ENCODE measurements around the gene GUCY1A1. TPM values are rescaled to one million over a fixed set of nuclear protein-coding genes. Genes with fewer than 3 reads are reported as not detected.

GUCY1A1 gene
- polyA plus RNA-seq, 3 donors = 69.3 to 90.2 (median 88.3) TPM

DNA sequence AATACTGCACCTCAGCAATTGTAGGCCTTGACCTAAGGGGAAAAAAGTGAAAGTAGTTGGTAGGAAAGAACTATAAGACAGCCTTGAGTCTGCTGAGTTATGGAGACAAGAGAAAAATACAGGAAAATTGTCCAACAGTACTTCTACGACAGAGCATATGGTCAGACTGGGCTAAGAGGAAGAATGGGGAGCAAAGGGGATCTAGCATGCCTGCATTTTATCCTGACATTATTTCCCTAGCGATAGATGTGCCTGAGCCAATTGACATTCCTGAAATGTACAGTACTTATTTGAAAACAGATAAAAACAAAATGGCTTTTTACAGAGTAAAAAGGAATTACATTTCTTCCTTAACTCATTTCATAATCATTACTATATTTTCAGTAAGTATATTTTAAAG, 22.2 kb downstream of the GUCY1A1 start:
- DNase-seq (ENCODE audit: low read depth in 3 of 3, low spot score in 2 of 3) = no peak

DNA sequence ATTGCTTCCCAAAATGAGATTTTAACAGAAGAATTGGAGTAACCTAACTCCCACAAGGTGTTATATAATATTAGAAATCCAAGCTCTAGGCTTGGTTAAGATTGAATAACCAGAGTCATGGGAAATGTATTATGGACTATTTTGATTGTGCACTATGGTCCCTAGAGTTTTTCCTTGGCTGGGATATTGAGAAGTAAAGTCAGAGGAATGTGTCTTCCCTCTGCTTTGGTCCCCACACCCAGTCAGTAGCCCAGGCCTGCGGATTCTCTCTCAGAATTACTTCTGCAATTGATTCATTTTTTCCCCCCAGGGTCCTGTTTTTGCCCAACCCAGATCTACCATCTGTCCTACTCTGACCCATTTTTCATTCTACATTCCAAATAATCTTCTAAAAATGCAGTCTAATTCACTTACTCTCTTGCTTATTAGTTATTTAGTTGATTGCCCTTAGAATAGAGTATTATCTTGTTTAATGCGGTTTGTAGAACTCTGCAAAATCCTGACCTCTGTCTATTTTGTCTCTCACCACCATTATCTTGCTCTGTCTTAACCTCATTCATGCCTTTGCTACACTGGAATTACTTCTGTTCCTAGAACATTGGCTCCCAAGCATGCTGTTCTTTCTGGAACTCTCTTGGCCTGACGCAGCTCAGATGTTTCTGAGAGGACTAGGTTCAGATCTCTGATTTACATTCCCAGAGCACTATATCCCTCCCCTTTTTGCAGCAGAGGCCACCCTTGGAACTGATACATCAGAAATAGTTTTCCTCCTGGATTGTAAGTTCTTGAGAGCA, 23.6 kb downstream of the GUCY1A1 start:
- DNase-seq (ENCODE audit: low read depth in 3 of 3, low spot score in 2 of 3) = no peak

DNA sequence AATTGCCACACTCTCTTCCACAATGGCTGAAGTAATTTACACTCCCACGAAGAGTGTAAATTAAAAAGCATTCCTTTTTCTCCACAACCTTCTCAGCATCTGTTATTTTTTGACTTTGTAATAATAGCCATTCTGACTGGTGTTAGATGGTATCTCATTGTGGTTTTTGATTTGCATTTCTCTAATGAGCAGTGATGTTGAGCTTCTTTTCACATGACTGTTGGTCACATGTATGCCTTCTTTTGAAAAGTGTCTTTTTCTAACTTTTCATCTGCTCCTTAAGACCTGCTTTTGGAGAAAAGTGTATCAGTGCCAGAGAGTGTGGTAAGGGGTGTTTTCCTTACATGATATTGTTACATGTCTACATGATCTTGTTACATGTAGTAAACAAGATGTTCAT, 25.7 kb downstream of the GUCY1A1 start:
- no peak for DNase-seq (ENCODE audit: low read depth in 3 of 3, low spot score in 2 of 3)

DNA sequence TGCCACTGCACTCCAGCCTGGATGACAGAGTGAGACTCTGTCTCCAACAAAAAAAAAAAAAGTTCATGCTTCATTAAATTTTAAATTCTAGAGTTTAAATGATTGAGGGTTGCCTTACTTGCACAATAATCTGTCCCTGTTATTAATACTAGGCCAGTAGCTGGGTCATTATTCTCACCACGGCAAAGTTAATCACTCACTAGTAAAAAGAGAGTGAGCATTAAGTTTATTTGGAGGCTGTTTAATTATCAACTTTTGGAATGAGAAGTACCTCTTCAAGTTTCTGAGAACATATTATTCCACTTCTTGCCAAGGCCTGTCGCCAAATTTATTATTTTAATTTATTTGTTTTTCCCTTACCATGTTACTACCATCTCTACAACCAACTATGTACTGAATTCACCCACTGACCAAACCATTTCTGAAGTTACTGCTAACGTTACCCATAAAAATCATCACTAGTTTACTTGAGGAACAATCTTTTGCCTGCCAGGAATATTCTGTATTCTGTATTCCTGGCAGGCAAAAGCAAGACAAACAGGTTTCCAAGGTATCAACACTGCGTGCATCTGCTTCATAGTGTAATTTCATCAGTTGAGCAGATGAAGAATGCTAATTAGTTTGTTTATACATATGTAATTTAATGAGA, 26.5 kb downstream of the GUCY1A1 start:
- no peak for DNase-seq (ENCODE audit: low read depth in 3 of 3, low spot score in 2 of 3)

DNA sequence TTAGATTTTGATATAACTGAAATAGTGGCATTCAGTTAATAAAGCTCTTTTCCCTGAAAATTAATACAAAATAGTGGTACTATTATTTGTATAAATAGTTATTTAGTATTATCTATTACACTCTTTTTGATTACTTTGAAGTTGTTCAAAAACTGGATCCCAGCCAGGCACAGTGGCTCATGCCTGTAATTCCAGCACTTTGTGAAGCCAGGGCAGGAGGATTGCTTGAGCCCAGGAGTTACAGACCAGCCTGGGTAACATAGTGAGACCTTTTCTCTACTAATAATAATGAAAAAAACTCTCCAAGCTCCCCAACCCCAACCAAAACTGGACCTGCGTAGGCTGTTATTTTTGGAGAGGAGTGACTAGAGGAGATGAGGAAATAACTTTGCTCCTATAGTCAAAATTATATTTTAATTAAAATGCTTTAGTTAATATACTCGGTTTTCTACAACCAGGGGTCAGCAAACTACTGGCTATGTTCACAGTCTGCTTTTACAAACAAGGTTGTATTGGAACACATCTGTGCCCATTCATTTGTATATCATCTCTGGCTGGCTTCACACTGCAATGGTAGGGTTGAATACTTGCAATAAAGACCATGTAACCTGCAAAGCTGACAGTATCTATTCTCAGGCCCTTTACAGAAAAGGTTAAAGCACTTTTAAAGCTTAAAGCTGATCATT, 27.6 kb downstream of the GUCY1A1 start:
- no peak for DNase-seq (ENCODE audit: low read depth in 3 of 3, low spot score in 2 of 3)

DNA sequence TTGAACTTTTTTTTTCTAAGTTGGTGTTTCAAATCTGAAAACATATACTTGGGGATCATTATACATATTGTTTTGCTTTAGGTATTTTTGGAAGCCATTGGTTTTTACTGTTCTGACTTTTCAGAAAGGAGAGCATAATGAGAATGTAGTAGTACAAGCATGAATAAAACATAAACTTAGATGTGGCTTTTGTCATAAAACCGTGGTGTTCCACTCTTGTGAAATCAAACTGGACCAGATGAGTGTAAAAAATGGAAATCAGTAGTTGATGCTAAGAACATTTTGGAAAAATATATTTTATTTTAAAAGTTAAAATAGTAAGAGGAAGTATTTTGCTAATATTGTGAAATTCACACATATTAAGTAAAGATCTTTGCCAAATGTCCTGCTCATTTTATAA, 29.6 kb downstream of the GUCY1A1 start:
- DNase-seq (ENCODE audit: low read depth in 3 of 3, low spot score in 2 of 3) = no peak

DNA sequence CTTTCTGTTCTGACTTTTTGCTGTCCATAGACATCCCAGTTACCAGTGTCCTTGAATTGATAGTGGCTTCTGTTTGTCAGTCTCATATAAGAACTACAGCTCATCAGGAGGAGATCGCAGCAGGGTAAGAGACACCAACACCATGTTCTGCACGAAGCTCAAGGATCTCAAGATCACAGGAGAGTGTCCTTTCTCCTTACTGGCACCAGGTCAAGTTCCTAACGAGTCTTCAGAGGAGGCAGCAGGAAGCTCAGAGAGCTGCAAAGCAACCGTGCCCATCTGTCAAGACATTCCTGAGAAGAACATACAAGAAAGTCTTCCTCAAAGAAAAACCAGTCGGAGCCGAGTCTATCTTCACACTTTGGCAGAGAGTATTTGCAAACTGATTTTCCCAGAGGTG, 30.1 kb downstream of the GUCY1A1 start:
- DNase-seq (ENCODE audit: low read depth in 3 of 3, low spot score in 2 of 3) = no peak

DNA sequence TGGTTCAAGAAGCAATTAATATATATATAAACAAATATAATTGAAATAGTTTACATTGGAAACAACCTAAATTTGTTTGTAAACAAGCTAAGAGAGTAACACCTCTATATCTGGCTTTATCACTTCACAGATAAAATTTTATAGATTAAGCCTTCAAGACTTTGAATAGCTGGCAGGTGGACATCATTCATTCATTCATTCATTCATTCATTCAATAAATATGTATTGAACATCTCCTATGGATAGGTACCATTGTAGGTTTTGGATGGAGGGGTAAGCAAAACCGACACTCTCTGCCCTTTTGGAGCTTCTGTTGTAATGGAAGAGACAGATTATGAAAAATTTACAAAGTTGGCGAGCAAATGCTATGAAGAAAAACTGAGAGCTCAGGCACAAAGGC, 35.2 kb downstream of the GUCY1A1 start:
- no peak for DNase-seq (ENCODE audit: low read depth in 3 of 3, low spot score in 2 of 3)

DNA sequence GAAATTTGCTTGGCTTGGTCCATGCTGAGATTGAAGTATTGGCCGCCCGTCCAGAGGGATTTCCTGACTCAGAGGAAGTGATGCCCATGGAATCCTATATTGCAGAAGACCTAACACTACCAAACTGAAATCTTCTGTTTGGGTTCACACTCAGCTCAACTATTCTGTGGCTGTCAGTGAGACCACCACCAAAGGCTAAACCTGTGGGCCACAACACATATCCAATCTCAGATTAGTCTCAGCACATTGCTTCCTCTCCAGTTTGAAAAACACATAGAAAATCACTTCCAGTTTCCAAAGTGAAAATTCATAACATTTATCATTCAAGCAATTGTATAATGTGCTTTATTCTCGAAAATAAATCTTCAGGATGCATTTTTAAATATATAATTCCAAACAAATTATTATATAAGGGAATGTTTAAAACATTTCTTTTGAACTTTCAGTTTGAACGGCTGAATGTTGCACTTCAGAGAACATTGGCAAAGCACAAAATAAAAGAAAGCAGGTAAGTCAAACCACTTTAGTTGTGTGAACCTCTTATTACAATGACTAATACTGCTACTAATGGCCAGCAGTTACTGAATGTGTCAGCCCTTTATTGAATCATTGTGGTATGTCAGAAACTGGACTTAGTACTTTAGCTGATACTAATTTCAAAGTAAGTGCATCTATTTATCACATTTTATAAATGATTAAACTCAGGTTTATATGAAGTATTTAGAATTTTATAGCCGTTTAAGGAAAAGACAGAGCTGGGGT, 37.0 kb downstream of the GUCY1A1 start:
- no peak for DNase-seq (ENCODE audit: low read depth in 3 of 3, low spot score in 2 of 3)

DNA sequence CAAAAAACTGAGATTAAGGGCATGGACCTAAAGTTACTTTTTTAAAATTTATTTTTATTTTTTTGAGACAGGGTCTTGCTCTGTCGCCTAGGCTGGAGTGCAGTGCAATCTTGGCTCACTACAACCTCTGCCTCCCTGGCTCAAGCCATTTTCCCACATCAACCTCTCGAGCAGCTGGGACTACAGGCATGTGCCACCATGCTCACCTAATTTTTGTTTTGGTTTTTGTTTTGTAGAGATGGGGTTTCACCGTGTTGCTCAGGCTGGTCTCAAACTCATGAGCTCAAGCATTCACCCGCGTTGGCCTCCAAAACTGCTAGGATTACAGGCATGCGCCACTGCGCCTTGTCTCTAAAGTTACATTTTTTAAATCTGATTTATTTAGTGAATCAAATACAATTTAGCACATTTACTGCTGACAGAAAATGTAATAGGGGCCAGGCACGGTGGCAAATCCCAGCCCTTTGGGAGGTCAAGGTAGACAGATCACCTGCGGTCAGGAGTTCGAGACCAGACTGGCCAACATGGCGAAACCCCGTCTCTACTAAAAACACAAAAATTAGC, 38.3 kb downstream of the GUCY1A1 start:
- DNase-seq (ENCODE audit: low read depth in 3 of 3, low spot score in 2 of 3) = no peak

DNA sequence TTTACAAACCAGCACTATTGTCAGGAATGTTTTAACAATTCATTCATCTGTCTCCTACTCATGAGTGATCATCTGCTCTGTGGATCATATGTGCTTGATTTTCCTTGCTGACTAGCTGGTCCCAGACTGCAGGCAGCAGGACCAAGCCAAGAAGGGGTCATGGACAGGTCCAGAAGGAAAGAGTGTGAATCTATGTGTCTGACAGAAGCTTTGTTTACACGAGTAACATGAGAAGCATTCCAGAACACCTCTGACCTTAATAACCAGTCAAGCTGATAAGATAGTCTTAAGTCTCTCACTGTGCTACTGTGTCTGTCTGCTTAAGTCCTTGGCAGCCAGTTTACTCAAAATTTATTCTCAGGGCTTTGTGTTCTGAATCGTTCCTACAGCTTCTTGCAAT, 39.0 kb downstream of the GUCY1A1 start:
- DNase-seq (ENCODE audit: low read depth in 3 of 3, low spot score in 2 of 3) = peak; percentile 39 to 56 (median 47)

DNA sequence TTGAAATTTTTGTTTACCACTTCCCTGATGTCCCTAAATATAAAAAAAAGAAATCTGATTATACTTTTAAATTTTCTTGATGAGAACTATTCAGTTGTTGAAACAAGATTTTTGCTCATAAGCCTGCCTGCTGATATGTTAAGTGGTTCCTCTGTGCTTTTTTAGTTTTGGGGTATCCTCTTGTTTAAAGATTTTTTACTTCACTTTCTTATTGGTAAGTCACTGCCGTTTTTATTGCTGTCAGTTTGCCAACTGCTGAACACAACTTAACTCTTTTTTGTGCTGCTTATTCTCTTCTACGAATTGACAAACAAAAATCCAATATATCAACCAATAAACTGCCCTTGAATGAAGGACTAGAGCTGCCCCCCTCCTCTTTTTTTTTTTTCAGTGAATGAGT, 39.5 kb downstream of the GUCY1A1 start:
- DNase-seq (ENCODE audit: low read depth in 3 of 3, low spot score in 2 of 3) = no peak

DNA sequence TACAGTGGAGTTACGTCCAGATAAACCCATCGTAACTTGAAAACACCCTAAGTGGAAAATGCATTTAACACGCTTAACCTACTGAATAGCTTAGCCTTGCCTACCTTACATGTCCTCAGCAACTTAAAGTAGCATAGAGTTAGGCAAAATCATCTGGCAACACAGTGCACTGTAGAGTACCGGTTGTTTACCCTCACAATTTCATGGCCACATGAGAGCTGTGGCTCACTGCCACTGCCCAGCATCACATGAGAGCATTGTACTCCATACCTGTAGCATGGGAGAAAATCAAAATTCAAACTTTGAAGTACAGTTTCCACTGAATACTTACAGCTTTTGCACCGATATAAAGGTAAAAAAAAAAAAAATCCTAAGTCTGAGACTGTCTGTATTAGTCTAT, 40.6 kb downstream of the GUCY1A1 start:
- no peak for DNase-seq (ENCODE audit: low read depth in 3 of 3, low spot score in 2 of 3)

DNA sequence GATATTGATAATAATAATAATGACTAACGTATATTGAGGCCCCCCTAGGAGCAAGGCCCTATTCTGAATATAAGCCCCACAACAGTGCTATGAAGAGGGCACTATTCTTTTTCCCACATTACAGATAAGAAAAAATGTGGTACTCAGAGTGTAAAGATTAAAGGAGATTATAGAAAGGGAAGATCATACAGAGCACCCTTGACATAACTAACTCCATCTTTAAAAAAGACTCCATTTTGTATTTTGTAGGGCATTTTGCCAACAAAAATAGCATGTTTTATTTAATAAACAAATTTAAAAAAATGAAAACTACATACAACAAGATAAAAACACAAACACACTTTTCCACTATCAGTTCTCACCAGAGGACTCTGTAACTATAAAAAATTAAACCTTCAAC, 42.1 kb downstream of the GUCY1A1 start:
- DNase-seq (ENCODE audit: low read depth in 3 of 3, low spot score in 2 of 3) = no peak

DNA sequence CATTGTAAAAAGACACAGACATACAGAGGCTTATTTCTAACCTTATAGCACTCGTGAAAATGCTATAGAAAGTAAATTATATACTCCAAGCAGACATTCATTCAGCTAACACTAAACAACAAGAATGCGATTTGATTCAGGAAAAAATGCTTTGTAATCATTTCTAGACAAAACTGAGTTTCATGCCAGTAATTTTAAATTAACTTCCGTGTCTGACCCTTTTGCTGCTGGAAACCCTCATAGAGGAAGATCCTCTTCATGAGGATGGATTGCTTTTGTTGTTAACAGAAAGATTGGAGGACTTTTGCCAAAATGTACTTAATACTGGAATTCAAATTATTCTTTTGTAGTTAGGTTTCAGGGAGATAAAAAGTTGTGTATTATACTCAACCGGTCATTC, 43.3 kb downstream of the GUCY1A1 start:
- no peak for DNase-seq (ENCODE audit: low read depth in 3 of 3, low spot score in 2 of 3)

DNA sequence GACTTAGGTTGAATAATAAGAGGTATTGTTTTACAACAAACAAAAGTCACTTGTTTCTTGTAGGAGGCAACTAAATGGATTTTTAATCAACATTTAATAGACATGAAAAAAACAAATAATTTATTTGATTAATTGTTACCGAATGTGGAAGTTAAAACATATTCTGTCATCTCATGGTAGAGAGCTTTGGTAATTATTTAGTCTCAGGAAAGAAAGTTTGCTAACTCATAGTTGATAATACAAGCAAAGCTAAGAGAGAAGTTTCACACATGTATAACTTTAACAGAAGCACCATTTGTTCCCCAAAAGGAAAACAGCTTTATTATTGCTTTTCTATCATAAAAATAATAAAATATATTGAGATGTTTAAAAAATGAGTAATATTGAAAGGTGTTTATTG, 44.9 kb downstream of the GUCY1A1 start:
- DNase-seq (ENCODE audit: low read depth in 3 of 3, low spot score in 2 of 3) = no peak

DNA sequence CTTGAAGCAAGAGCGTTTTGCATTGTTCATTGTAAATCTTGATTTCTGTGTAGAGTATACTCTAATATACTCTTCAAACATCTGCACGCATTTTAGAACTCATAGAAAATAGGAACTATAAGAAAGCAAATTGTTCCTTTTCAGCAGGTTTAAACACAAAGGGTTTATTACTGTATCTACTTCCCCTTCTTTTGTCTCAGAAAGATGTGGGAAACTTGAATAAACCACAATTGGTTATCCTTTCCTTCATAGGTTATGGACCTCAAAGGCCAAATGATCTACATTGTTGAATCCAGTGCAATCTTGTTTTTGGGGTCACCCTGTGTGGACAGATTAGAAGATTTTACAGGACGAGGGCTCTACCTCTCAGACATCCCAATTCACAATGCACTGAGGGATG, 46.2 kb downstream of the GUCY1A1 start:
- DNase-seq (ENCODE audit: low read depth in 3 of 3, low spot score in 2 of 3) = no peak

DNA sequence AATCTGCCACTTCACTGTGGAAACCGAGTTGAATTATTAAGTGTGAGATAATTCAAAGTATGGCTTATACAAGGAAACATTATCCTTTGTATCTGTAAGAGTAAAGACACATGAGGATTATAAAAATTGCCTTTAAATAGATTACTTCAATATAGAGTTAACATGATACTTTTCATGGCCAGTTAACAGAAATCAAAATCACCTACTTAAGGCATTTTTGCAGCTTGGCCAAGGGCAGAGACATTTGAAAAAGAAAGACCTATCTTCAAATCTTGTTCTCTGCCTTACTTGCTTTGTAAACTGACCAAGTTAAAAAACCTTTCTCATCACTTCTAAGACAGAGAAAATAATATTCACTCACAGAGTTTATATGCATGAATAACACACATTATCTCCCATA, 47.3 kb downstream of the GUCY1A1 start:
- no peak for DNase-seq (ENCODE audit: low read depth in 3 of 3, low spot score in 2 of 3)

DNA sequence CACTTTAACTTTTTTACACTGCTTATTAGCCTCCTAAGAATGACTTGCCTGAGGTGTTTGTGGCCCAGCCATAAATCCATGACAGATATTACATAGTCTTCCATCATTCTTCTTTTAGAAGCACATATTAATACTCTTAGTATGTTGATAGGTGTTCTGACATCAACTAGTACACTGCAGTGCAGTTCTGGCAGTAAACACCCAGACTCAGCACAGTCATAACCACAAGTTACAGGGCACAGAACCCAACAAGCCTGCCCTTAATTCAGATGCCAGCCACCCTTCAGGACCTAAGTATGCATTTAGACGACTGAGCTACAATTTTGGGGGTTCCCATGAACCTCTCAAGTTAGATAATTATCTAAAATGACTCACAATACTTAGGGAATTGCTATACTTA, 55.7 kb downstream of the GUCY1A1 start:
- DNase-seq (ENCODE audit: low read depth in 3 of 3, low spot score in 2 of 3) = no peak

DNA sequence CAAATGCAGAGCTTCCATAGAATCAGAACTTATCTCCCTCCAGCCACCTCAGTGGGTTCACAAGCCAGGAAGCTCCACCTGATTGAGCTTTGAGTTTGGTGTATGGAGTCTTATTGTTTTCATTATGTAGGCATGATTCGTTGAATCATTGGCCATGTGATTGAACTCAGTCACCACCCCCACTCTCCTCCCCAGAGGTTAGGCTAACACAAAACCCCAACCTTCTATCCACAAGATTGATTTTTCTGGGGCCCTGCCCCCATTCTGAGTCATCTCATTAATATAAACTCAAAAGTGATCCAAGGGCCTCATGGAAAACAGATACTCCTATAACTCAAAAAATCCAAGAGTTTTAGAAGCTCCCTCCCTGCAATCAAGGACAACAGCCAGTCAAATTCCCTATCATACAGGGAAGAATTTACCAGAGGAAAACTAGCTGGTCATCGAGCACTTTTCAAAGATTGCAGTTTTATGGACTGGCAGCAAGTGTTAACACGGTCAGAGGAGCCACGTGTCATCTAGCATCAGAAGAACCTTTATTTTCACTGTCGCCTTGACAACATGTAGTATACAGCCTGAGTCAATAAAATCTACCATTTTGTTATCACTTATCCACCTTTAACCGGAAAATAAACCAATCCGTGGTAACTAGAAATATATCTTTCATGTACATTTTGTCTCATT, 56.3 kb downstream of the GUCY1A1 start:
- DNase-seq (ENCODE audit: low read depth in 3 of 3, low spot score in 2 of 3) = no peak

Measured in right renal cortex interstitium (tissue), 3 donors.